Liver (tissue), 9 donors: ENCODE measurements around the gene WWC1. TPM values are rescaled to one million over a fixed set of nuclear protein-coding genes. Genes with fewer than 3 reads are reported as not detected.

Experiments
- DNase-seq: peaks from one replicate; pipeline ENCODE4 v3.0.0-alpha.2; 2017; ENCODE audit warnings: low spot score
- H3K27ac ChIP-seq, 2 donors: one replicate each; pipeline ENCODE4 v1.7.0; 2013; ENCODE audit warnings: inconsistent platforms in 2 of 2, low read length in 2 of 2, control low read depth in 1 of 2, low read depth in 1 of 2, mild to moderate bottlenecking in 1 of 2
- H3K27me3 ChIP-seq, 4 donors: one replicate each; pipeline versions ENCODE4 v1.6.1 to v1.7.0; 2013; ENCODE audit warnings: low read length in 3 of 4, inconsistent platforms in 1 of 4, mild to moderate bottlenecking in 1 of 4, moderate library complexity in 1 of 4; ENCODE audit not compliant: control insufficient read depth in 4 of 4, insufficient read depth in 4 of 4
- H3K36me3 ChIP-seq, 4 donors: one replicate each; pipeline versions ENCODE4 v1.6.1 to v1.7.0; 2013; ENCODE audit warnings: low read length in 3 of 4, mild to moderate bottlenecking in 3 of 4, low read depth in 1 of 4, moderate library complexity in 1 of 4; ENCODE audit not compliant: control insufficient read depth in 4 of 4, insufficient read depth in 3 of 4
- H3K4me1 ChIP-seq, 4 donors: one replicate each; pipeline versions ENCODE4 v1.6.1 to v1.7.0; 2013; ENCODE audit warnings: low read length in 3 of 4, mild to moderate bottlenecking in 3 of 4, moderate library complexity in 1 of 4; ENCODE audit not compliant: control insufficient read depth in 4 of 4, insufficient read depth in 4 of 4
- H3K4me3 ChIP-seq, 3 donors: one replicate each; pipeline versions ENCODE4 v1.6.1 to v1.7.0; 2013; ENCODE audit warnings: low read length in 3 of 3, control low read depth in 1 of 3, low read depth in 1 of 3, mild to moderate bottlenecking in 1 of 3
- H3K9ac ChIP-seq, 2 donors: one replicate each; pipeline ENCODE4 v1.7.0; 2013; ENCODE audit warnings: low read length in 2 of 2, mild to moderate bottlenecking in 2 of 2, moderate library complexity in 2 of 2, control low read depth in 1 of 2, low read depth in 1 of 2
- H3K9me3 ChIP-seq, 4 donors: one replicate each; pipeline versions ENCODE4 v1.6.1 to v1.7.0; 2013; ENCODE audit warnings: low read length in 3 of 4; ENCODE audit not compliant: control insufficient read depth in 4 of 4
- CTCF ChIP-seq: fragments of 150-350 bp; IDR thresholded peaks from 2 replicates; pipeline ENCODE4 v1.5.1; 2017; ENCODE audit warnings: improper control_type of control experiment, low read depth, low read length; ENCODE audit not compliant: missing input control
- EGR1 ChIP-seq, 2 donors: IDR thresholded peaks; 2 replicates each; pipeline ENCODE4 v1.6.1; 2016 to 2018; ENCODE audit warnings: antibody characterized with exemption in 2 of 2, low read depth in 2 of 2
- FOXA1 ChIP-seq: IDR thresholded peaks from 2 replicates; pipeline ENCODE4 v1.6.1; 2016; ENCODE audit warnings: antibody characterized with exemption
- FOXA2 ChIP-seq: IDR thresholded peaks from 2 replicates; pipeline ENCODE4 v1.6.1; 2016; ENCODE audit warnings: antibody characterized with exemption
- GABPA ChIP-seq, 2 donors: IDR thresholded peaks in 1 of 2; conservative IDR thresholded peaks in 1 of 2; 2 replicates each; pipeline ENCODE4 v1.6.1; 2016; ENCODE audit warnings: antibody characterized with exemption in 2 of 2, mild to moderate bottlenecking in 1 of 2, moderate library complexity in 1 of 2
- HNF4A ChIP-seq, 2 donors: conservative IDR thresholded peaks; 2 replicates each; pipeline ENCODE4 v1.6.1; 2016; ENCODE audit warnings: antibody characterized with exemption in 2 of 2, mild to moderate bottlenecking in 2 of 2
- HNF4G ChIP-seq: IDR thresholded peaks from 2 replicates; pipeline ENCODE4 v1.6.1; 2016; ENCODE audit warnings: antibody characterized with exemption
- JUND ChIP-seq, 2 donors: IDR thresholded peaks; 2 replicates each; pipeline ENCODE4 v1.6.1; 2016; ENCODE audit warnings: antibody characterized with exemption in 2 of 2
- NR2F2 ChIP-seq: IDR thresholded peaks from 2 replicates; pipeline ENCODE4 v1.6.1; 2016; ENCODE audit warnings: antibody characterized with exemption
- RAD21 ChIP-seq, 2 donors: IDR thresholded peaks; 2 replicates each; pipeline ENCODE4 v1.6.1; 2016; ENCODE audit warnings: antibody characterized with exemption in 2 of 2, mild to moderate bottlenecking in 2 of 2
- RXRA ChIP-seq, 2 donors: IDR thresholded peaks; 2 replicates each; pipeline ENCODE4 v1.6.1; 2017 to 2018; ENCODE audit warnings: antibody characterized with exemption in 2 of 2, mild to moderate bottlenecking in 1 of 2
- SP1 ChIP-seq: IDR thresholded peaks from 2 replicates; pipeline ENCODE4 v1.6.1; 2018; ENCODE audit warnings: antibody characterized with exemption, mild to moderate bottlenecking
- TAF1 ChIP-seq: conservative IDR thresholded peaks from 2 replicates; pipeline ENCODE4 v1.6.1; 2016; ENCODE audit warnings: antibody characterized with exemption, mild to moderate bottlenecking
- YY1 ChIP-seq: IDR thresholded peaks from 2 replicates; pipeline ENCODE4 v1.6.1; 2016; ENCODE audit warnings: antibody characterized with exemption, mild to moderate bottlenecking
- ZBTB33 ChIP-seq: IDR thresholded peaks from 2 replicates; pipeline ENCODE4 v1.6.1; 2016; ENCODE audit warnings: antibody characterized with exemption
- WGBS: extraction: QIAGEN DNeasy Blood & Tissue Kit; methylation state at CpG from one replicate; pipeline ENCODE4 v1.1.7; 2013; 5-methylcytosine and 5-hydroxymethylcytosine counted together
- polyA plus RNA-seq, 2 donors: library from polyadenylated mRNA; stranded (reverse) in 1 of 2; unstranded in 1 of 2; fragments of 200-250 nt in 1 of 2; fragments of >200 nt in 1 of 2; fragmentation: Nextera tagmentation in 1 of 2; extraction: Ambion mirVana in 1 of 2; gene quantifications; one replicate each; pipeline versions ENCODE4 v1.2.1 to v1.2.3, GENCODE V29; 2013 to 2015
- total RNA-seq, 2 donors: library from RNA; depleted of rRNA; stranded (reverse); fragments of >200 nt; gene quantifications; one replicate each; pipeline ENCODE4 v1.2.3, GENCODE V29; 2014
- TF ChIP-seq, protein P1 (sequence below): IDR thresholded peaks from 2 replicates; pipeline ENCODE4 v1.6.1; 2016; ENCODE audit warnings: antibody characterized with exemption
- TF ChIP-seq, protein P2 (sequence below): IDR thresholded peaks from 2 replicates; pipeline ENCODE4 v1.6.1; 2016; ENCODE audit warnings: antibody characterized with exemption
- TF ChIP-seq, protein P3 (sequence below): IDR thresholded peaks from 2 replicates; pipeline ENCODE4 v1.6.1; 2016; ENCODE audit warnings: antibody characterized with exemption, mild to moderate bottlenecking
- donor health status: healthy.
- donor health status: healthy.
- donor health status: healthy.
- donor health status: healthy.
- donor health status: healthy.

Gene WWC1
- total and polyA plus RNA-seq, 4 donors, result 5.9 to 25.1 (median 14.8) TPM

GRCh38 chr5:168296682-168297081, 5.2 kb downstream of the WWC1 start:
- H3K27ac ChIP-seq, result no peak overlapping the region
- no peak for TF ChIP-seq RAD21 (IDR thresholded peaks at IDR 0.05)
- TF ChIP-seq FOXA1, result no peak
- no peak for TF ChIP-seq FOXA2
- no peak for TF ChIP-seq SP1
- TF ChIP-seq, protein P1, sequence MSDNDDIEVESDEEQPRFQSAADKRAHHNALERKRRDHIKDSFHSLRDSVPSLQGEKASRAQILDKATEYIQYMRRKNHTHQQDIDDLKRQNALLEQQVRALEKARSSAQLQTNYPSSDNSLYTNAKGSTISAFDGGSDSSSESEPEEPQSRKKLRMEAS, result no peak
- TF ChIP-seq CTCF, result no peak
- TF ChIP-seq, protein P2, sequence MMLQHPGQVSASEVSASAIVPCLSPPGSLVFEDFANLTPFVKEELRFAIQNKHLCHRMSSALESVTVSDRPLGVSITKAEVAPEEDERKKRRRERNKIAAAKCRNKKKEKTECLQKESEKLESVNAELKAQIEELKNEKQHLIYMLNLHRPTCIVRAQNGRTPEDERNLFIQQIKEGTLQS, result no peak
- TF ChIP-seq TAF1, result no peak
- no peak for TF ChIP-seq HNF4G

DNA sequence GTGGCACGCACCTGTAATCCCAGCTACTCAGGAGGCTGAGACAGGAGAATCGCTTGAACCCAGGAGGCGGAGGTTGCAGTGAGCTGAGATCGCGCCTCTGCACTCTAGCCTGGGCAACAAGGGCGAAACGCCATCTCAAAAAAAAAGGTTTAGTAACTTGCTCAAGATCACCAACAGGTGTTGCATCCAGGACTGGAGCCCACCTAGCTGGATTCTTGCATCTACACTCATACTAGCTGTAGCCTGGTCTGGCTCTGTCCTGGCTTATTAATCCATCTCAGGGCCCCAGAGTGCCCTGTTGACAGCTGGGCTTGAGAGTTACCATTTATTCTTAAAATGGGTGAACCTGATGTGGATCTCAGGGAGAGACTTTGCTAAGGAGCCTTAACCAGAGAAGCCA, 7.5 kb downstream of the WWC1 start:
- Histone ChIP-seq H3K9me3 (no peaks in the 10 kb centered on the region), H3K27me3 (no peaks in the 10 kb centered on the region), H3K27ac (no peak overlapping the region), H3K4me3 (no peak overlapping the region), H3K36me3 (peaks cover 0 to 3% (median 0%) of the 10 kb centered on the region in 4 donors), H3K4me1 (peaks cover 7 to 20% (median 11%) of the 10 kb centered on the region in 4 donors), H3K9ac (no peak overlapping the region)
- DNase-seq, result no peak
- TF ChIP-seq SP1 (no peak), NR2F2 (no peak), TAF1 (no peak), FOXA1 (no peak), HNF4A (conservative IDR thresholded peaks at IDR 0.05) (no peak), FOXA2 (no peak), YY1 (no peak), RXRA (IDR thresholded peaks at IDR 0.05) (no peak), GABPA (IDR thresholded peaks at IDR 0.05 in 1 of 2, conservative IDR thresholded peaks at IDR 0.05 in 1 of 2) (no peak), JUND (IDR thresholded peaks at IDR 0.05) (no peak), CTCF (no peak), EGR1 (IDR thresholded peaks at IDR 0.05; ENCODE audit: low read depth in 2 of 2) (no peak), ZBTB33 (no peak)
- TF ChIP-seq, protein P1, result no peak
- TF ChIP-seq, protein P2, result no peak
- TF ChIP-seq, protein P3, sequence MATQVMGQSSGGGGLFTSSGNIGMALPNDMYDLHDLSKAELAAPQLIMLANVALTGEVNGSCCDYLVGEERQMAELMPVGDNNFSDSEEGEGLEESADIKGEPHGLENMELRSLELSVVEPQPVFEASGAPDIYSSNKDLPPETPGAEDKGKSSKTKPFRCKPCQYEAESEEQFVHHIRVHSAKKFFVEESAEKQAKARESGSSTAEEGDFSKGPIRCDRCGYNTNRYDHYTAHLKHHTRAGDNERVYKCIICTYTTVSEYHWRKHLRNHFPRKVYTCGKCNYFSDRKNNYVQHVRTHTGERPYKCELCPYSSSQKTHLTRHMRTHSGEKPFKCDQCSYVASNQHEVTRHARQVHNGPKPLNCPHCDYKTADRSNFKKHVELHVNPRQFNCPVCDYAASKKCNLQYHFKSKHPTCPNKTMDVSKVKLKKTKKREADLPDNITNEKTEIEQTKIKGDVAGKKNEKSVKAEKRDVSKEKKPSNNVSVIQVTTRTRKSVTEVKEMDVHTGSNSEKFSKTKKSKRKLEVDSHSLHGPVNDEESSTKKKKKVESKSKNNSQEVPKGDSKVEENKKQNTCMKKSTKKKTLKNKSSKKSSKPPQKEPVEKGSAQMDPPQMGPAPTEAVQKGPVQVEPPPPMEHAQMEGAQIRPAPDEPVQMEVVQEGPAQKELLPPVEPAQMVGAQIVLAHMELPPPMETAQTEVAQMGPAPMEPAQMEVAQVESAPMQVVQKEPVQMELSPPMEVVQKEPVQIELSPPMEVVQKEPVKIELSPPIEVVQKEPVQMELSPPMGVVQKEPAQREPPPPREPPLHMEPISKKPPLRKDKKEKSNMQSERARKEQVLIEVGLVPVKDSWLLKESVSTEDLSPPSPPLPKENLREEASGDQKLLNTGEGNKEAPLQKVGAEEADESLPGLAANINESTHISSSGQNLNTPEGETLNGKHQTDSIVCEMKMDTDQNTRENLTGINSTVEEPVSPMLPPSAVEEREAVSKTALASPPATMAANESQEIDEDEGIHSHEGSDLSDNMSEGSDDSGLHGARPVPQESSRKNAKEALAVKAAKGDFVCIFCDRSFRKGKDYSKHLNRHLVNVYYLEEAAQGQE, result no peak
- 99% methylated on average over 7 of the region's 7 CpGs for WGBS

More at GRCh38 chr5:168296682-168297081, 5.2 kb downstream of the WWC1 start:
- Histone ChIP-seq H3K27me3 (no peaks in the 10 kb centered on the region), H3K9ac (no peak overlapping the region), H3K4me3 (no peak overlapping the region), H3K36me3 (peaks cover 0 to 3% (median 0%) of the 10 kb centered on the region in 4 donors), H3K4me1 (peaks cover 7 to 33% (median 14%) of the 10 kb centered on the region in 4 donors), H3K9me3 (no peaks in the 10 kb centered on the region)
- no peak for DNase-seq
- WGBS, result 93% methylated on average over 2 of the region's 2 CpGs
